Measurements from ENCODE around the gene ITGA1.

DNA sequence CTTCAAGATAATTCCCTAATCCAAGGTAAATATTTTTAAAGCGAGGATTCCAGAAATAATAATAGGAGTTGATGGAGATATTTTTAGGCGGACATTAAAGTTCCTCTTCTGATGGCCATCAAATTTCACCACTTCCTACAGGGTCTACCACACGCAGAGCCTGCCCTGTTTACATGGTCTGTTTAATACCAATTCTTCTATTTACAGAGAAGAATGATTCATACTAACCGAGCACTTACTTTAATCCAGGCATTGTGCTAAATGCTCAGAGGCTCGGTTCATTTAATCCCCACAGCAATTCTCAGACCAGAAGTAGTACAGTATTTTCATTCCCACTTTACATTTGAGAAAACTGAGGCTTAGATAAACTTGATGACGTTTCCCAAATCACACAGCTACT lies 3.0 kb upstream of the ITGA1 start:
- TF ChIP-seq POLR2A (IDR thresholded peaks at IDR 0.05) = no peak
- TF ChIP-seq, protein P1, sequence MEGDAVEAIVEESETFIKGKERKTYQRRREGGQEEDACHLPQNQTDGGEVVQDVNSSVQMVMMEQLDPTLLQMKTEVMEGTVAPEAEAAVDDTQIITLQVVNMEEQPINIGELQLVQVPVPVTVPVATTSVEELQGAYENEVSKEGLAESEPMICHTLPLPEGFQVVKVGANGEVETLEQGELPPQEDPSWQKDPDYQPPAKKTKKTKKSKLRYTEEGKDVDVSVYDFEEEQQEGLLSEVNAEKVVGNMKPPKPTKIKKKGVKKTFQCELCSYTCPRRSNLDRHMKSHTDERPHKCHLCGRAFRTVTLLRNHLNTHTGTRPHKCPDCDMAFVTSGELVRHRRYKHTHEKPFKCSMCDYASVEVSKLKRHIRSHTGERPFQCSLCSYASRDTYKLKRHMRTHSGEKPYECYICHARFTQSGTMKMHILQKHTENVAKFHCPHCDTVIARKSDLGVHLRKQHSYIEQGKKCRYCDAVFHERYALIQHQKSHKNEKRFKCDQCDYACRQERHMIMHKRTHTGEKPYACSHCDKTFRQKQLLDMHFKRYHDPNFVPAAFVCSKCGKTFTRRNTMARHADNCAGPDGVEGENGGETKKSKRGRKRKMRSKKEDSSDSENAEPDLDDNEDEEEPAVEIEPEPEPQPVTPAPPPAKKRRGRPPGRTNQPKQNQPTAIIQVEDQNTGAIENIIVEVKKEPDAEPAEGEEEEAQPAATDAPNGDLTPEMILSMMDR (IDR thresholded peaks at IDR 0.05 in 4 of 5, conservative IDR thresholded peaks at IDR 0.05 in 1 of 5) = no peak
